Ovary (tissue), 3 donors: ENCODE measurements around the gene PANK4.

Experiments used
- EP300 ChIP-seq: sonication (generic); formaldehyde crosslinking; IDR thresholded peaks from one replicate; pipeline ENCODE4 v1.6.1; 2017; ENCODE audit warnings: antibody characterized with exemption
- TF ChIP-seq, protein P1 (sequence below), 3 donors: fragments of 450-650 bp in 2 of 3; fragments of 200-600 bp in 1 of 3; IDR thresholded peaks; one replicate each; pipeline versions ENCODE4 v1.5.1 to v1.8.0; 2016 to 2022; ENCODE audit warnings: antibody characterized with exemption in 3 of 3, mild to moderate bottlenecking in 1 of 3
- donor health status: DM: no; HTN: no; CAD: no.

DNA sequence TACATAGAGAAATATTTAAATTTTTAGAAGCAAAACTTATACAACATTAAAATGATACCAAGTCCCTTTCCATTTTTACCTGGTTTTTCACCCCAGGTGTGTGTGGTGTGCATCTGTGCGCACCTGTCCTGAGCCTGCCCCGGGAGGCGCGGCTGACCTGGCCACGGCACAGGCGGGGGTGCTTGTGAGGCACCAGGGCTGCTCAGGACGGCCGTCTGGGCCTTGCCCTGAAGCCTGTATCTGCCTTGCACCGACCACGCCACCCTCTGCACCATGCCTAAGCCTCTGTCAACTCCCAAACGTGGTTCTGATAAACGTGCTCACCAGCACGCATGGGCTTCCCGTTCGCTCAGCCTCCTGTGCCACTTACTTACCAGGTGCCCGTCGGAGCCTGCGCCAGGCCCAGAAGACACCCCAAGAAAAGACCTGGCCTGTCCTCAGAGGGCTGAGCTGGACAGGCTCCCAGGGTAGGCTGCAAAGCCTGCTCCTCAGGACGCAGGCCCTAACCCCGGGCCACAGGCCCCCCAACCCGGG is 20.9 kb downstream of the PANK4 start:
- TF ChIP-seq EP300 = no peak
- TF ChIP-seq, protein P1, sequence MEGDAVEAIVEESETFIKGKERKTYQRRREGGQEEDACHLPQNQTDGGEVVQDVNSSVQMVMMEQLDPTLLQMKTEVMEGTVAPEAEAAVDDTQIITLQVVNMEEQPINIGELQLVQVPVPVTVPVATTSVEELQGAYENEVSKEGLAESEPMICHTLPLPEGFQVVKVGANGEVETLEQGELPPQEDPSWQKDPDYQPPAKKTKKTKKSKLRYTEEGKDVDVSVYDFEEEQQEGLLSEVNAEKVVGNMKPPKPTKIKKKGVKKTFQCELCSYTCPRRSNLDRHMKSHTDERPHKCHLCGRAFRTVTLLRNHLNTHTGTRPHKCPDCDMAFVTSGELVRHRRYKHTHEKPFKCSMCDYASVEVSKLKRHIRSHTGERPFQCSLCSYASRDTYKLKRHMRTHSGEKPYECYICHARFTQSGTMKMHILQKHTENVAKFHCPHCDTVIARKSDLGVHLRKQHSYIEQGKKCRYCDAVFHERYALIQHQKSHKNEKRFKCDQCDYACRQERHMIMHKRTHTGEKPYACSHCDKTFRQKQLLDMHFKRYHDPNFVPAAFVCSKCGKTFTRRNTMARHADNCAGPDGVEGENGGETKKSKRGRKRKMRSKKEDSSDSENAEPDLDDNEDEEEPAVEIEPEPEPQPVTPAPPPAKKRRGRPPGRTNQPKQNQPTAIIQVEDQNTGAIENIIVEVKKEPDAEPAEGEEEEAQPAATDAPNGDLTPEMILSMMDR (IDR thresholded peaks at IDR 0.05) = no peak
